Activated gamma-delta T cell treated with anti-CD3 and anti-CD28 coated beads, Interleukin-2, amount 50 U/mL, for 16 hours (primary cell): ENCODE measurements around the gene IDI2.
"Not testable (repeated sequence)": the region's sequence is repeated elsewhere in the genome, so short reads cannot be mapped to it uniquely, and the experiment has no call there.

Experiments used
- DNase-seq: peaks from one replicate; pipeline ENCODE4 v3.0.0-alpha.2; 2020; ENCODE audit warnings: low read depth

The IDI2 gene

GRCh38 chr10:1025683-1026082 is at the start of gene IDI2:
Gene IDI2, minus strand, starts transcription at chr10:1025859. Its CDS starts 1,136 bp downstream, at chr10:1024723.
- DNase-seq, result no peak

GRCh38 chr10:1074748-1075308 is 49.2 kb upstream of the IDI2 start:
- no peak for DNase-seq

- no peak for DNase-seq
Measured at GRCh38 chr10:1074052-1074747, 48.5 kb upstream of the IDI2 start.

GRCh38 chr10:1070919-1071318 is 45.3 kb upstream of the IDI2 start:
- no peak for DNase-seq

GRCh38 chr10:1068380-1069361 is 43.0 kb upstream of the IDI2 start:
- DNase-seq, result no peak

- not testable (repeated sequence) for DNase-seq
Measured at GRCh38 chr10:1066734-1067133, 41.1 kb upstream of the IDI2 start.

- DNase-seq, result no peak
Measured at GRCh38 chr10:1064964-1065247, 39.2 kb upstream of the IDI2 start.

GRCh38 chr10:1063232-1063865 is 37.7 kb upstream of the IDI2 start:
- peak; percentile 25 for DNase-seq

- no peak for DNase-seq
Measured at GRCh38 chr10:1061930-1062774, 36.5 kb upstream of the IDI2 start.

- DNase-seq, result no peak
Measured at GRCh38 chr10:1059902-1060301, 34.2 kb upstream of the IDI2 start.

GRCh38 chr10:1058017-1058416 is 32.4 kb upstream of the IDI2 start:
- no peak for DNase-seq

GRCh38 chr10:1057106-1057657 is 31.5 kb upstream of the IDI2 start:
- DNase-seq, result no peak

GRCh38 chr10:1056326-1057105 is 30.9 kb upstream of the IDI2 start, which contains the start of gene WDR37:
Gene WDR37, plus strand, starts transcription at chr10:1056385. Its CDS starts 15,771 bp downstream, at chr10:1072156.
- peak; percentile 87 for DNase-seq

- no peak for DNase-seq
Measured at GRCh38 chr10:1054684-1055083, 29.0 kb upstream of the IDI2 start.

GRCh38 chr10:1050554-1050953 is 24.9 kb upstream of the IDI2 start:
- no peak for DNase-seq

- no peak for DNase-seq
Measured at GRCh38 chr10:1050145-1050544, 24.5 kb upstream of the IDI2 start.

- no peak for DNase-seq
Measured at GRCh38 chr10:1049425-1049958, 23.8 kb upstream of the IDI2 start.

- DNase-seq, result peak; percentile 93
Measured at GRCh38 chr10:1048732-1049424, 23.2 kb upstream of the IDI2 start, which contains the start of gene IDI1. Gene IDI1, minus strand, starts transcription at chr10:1049119. Its CDS starts 116 bp downstream, at chr10:1049003.

GRCh38 chr10:1048349-1048731 is 22.7 kb upstream of the IDI2 start:
- DNase-seq, result no peak
